Glutamatergic neuron (in vitro differentiated cells): ENCODE results near the gene B3GNT2. TPM values are rescaled to one million over a fixed set of nuclear protein-coding genes. Genes with fewer than 3 reads are reported as not detected.
"Not testable (repeated sequence)": the region's sequence is repeated elsewhere in the genome, so short reads cannot be mapped to it uniquely, and the experiment has no call there.

Source experiments
- DNase-seq: peaks from one replicate; pipeline ENCODE4 v3.0.0; 2022
- H3K27ac Mint-ChIP-seq: one replicate; pipeline ENCODE4 v1.8.0; 2020; ENCODE audit warnings: mild to moderate bottlenecking, mixed read lengths, inconsistent platforms; ENCODE audit not compliant: unreplicated experiment
- H3K27me3 Mint-ChIP-seq: one replicate; pipeline ENCODE4 v1.8.0; 2020; ENCODE audit warnings: mild to moderate bottlenecking, moderate library complexity, mixed read lengths, inconsistent platforms; ENCODE audit not compliant: unreplicated experiment
- H3K36me3 Mint-ChIP-seq: one replicate; pipeline ENCODE4 v1.8.0; 2020; ENCODE audit warnings: mild to moderate bottlenecking, mixed read lengths, inconsistent platforms; ENCODE audit not compliant: unreplicated experiment
- H3K4me1 Mint-ChIP-seq: one replicate; pipeline ENCODE4 v1.8.0; 2020; ENCODE audit warnings: mild to moderate bottlenecking, low read depth, mixed read lengths, inconsistent platforms; ENCODE audit not compliant: unreplicated experiment
- H3K4me3 Mint-ChIP-seq: one replicate; pipeline ENCODE4 v1.8.0; 2020; ENCODE audit warnings: mild to moderate bottlenecking, mixed read lengths, inconsistent platforms; ENCODE audit not compliant: unreplicated experiment
- H3K9me3 Mint-ChIP-seq: one replicate; pipeline ENCODE4 v1.8.0; 2020; ENCODE audit warnings: mild to moderate bottlenecking, moderate library complexity, mixed read lengths, inconsistent platforms; ENCODE audit not compliant: unreplicated experiment
- CTCF ChIP-seq: fragments of 200-600 bp; sonication (generic); IDR thresholded peaks from one replicate; pipeline ENCODE4 v1.5.0; 2021; ENCODE audit not compliant: partially characterized antibody, unreplicated experiment
- total RNA-seq: library from RNA; stranded (reverse); fragmentation: NEBNext Ultra II Directional; extraction: Animal tissue kit (Norgen Biotek cat#: 25700); gene quantifications from one replicate; pipeline ENCODE4 v1.2.1, GENCODE V29; 2021; ENCODE audit not compliant: unreplicated experiment

Gene B3GNT2
- total RNA-seq, 1 donor from 2014 or later: 5.7 TPM

- DNase-seq: no peak
- H3K27me3 Mint-ChIP-seq: peaks cover 3% of the 10 kb centered on the region
- H3K4me1 Mint-ChIP-seq: no peaks in the 10 kb centered on the region
- H3K4me3 Mint-ChIP-seq: no peak overlapping the region
- no peak overlapping the region for H3K27ac Mint-ChIP-seq
- TF ChIP-seq CTCF: no peak
- peaks cover 8% of the 10 kb centered on the region for H3K36me3 Mint-ChIP-seq
- peaks cover 2% of the 10 kb centered on the region for H3K9me3 Mint-ChIP-seq
Measured at GRCh38 chr2:62151306-62151638, 44.6 kb upstream of the B3GNT2 start.

GRCh38 chr2:62152000-62152399 is 43.9 kb upstream of the B3GNT2 start:
- Mint-ChIP-seq H3K36me3 (peaks cover 8% of the 10 kb centered on the region), H3K4me1 (no peaks in the 10 kb centered on the region), H3K27ac (no peak overlapping the region), H3K4me3 (no peak overlapping the region), H3K27me3 (peaks cover 3% of the 10 kb centered on the region), H3K9me3 (peaks cover 2% of the 10 kb centered on the region)
- TF ChIP-seq CTCF: no peak
- no peak for DNase-seq

- H3K4me1 Mint-ChIP-seq: peaks cover 6% of the 10 kb centered on the region
- peaks cover 4% of the 10 kb centered on the region for H3K9me3 Mint-ChIP-seq
- no peak overlapping the region for H3K4me3 Mint-ChIP-seq
- no peak for TF ChIP-seq CTCF
- peaks cover 15% of the 10 kb centered on the region for H3K36me3 Mint-ChIP-seq
- no peak for DNase-seq
- no peak overlapping the region for H3K27ac Mint-ChIP-seq
- peaks cover 4% of the 10 kb centered on the region for H3K27me3 Mint-ChIP-seq
Measured at GRCh38 chr2:62156861-62157496, 38.9 kb upstream of the B3GNT2 start.

GRCh38 chr2:62158444-62159121 is 37.3 kb upstream of the B3GNT2 start:
- no peak for DNase-seq
- Mint-ChIP-seq H3K9me3 (peaks cover 2% of the 10 kb centered on the region), H3K4me1 (peaks cover 10% of the 10 kb centered on the region), H3K36me3 (peaks cover 7% of the 10 kb centered on the region), H3K4me3 (no peak overlapping the region), H3K27ac (no peak overlapping the region), H3K27me3 (peaks cover 4% of the 10 kb centered on the region)
- TF ChIP-seq CTCF: no peak

GRCh38 chr2:62160691-62161090 is 35.2 kb upstream of the B3GNT2 start:
- H3K36me3 Mint-ChIP-seq, H3K4me3 Mint-ChIP-seq, H3K27me3 Mint-ChIP-seq, H3K9me3 Mint-ChIP-seq, H3K27ac Mint-ChIP-seq, DNase-seq: not testable (repeated sequence)
- peaks cover 10% of the 10 kb centered on the region for H3K4me1 Mint-ChIP-seq
